PFSK-1 (cell line): ENCODE data around the gene VGLL4.

Source experiments
- FOXP2 ChIP-seq: optimal IDR thresholded peaks from 2 replicates; pipeline ENCODE3; 2011; ENCODE audit warnings: borderline replicate concordance, control low read depth, inconsistent platforms; ENCODE audit not compliant: insufficient read depth; ENCODE audit errors: extremely low read length, extremely low read depth
- POLR2AphosphoS5 ChIP-seq: IDR thresholded peaks from 2 replicates; pipeline ENCODE4 v1.6.1; 2012; ENCODE audit warnings: low read depth, mild to moderate bottlenecking, control low read depth, low read length, moderate library complexity
- REST ChIP-seq, 2 experiments: IDR thresholded peaks; 2 replicates each; pipeline versions ENCODE4 v1.6.1 to v1.8.0; 2011 to 2012; ENCODE audit warnings: low read depth in 2 of 2, low read length in 2 of 2, control low read depth in 1 of 2, inconsistent platforms in 1 of 2, mild to moderate bottlenecking in 1 of 2, moderate library complexity in 1 of 2; ENCODE audit not compliant: insufficient read depth in 1 of 2
- SIN3A ChIP-seq: IDR thresholded peaks from 2 replicates; pipeline ENCODE4 v1.6.1; 2012; ENCODE audit warnings: mild to moderate bottlenecking, low read length, moderate library complexity, borderline replicate concordance; ENCODE audit not compliant: insufficient read depth
- TAF1 ChIP-seq: IDR thresholded peaks from 2 replicates; pipeline ENCODE4 v1.6.1; 2012; ENCODE audit warnings: low read length, control low read depth, borderline replicate concordance; ENCODE audit not compliant: insufficient read depth

The VGLL4 gene

GRCh38 chr3:11566478-11566877 is 77.2 kb downstream of the VGLL4 start:
- TF ChIP-seq SIN3A (no peak), FOXP2 (no peak), POLR2AphosphoS5 (no peak), REST (IDR thresholded peaks at IDR 0.05; ENCODE audit: insufficient read depth in 1 of 2, low read depth in 2 of 2, low read length in 2 of 2) (no peak), TAF1 (no peak)

GRCh38 chr3:11565932-11566331 is 77.8 kb downstream of the VGLL4 start:
- TF ChIP-seq REST (IDR thresholded peaks at IDR 0.05; ENCODE audit: insufficient read depth in 1 of 2, low read depth in 2 of 2, low read length in 2 of 2) = no peak
- no peak for TF ChIP-seq POLR2AphosphoS5
- TF ChIP-seq SIN3A = no peak
- no peak for TF ChIP-seq TAF1
- TF ChIP-seq FOXP2 = no peak

- TF ChIP-seq REST (IDR thresholded peaks at IDR 0.05; ENCODE audit: insufficient read depth in 1 of 2, low read depth in 2 of 2, low read length in 2 of 2) (no peak), FOXP2 (no peak), TAF1 (no peak), SIN3A (no peak), POLR2AphosphoS5 (no peak)
Measured at GRCh38 chr3:11565492-11565891, 78.2 kb downstream of the VGLL4 start.

- TF ChIP-seq SIN3A (no peak), POLR2AphosphoS5 (no peak), FOXP2 (no peak), TAF1 (no peak)
Measured at GRCh38 chr3:11565072-11565471, 78.6 kb downstream of the VGLL4 start.

GRCh38 chr3:11564577-11565001 is 79.1 kb downstream of the VGLL4 start:
- TF ChIP-seq SIN3A (no peak), FOXP2 (no peak)

GRCh38 chr3:11563865-11564185 is 79.9 kb downstream of the VGLL4 start:
- TF ChIP-seq TAF1 = no peak

GRCh38 chr3:11563159-11563864 is 80.4 kb downstream of the VGLL4 start:
- no peak for TF ChIP-seq TAF1
- no peak for TF ChIP-seq REST (IDR thresholded peaks at IDR 0.05; ENCODE audit: insufficient read depth in 1 of 2, low read depth in 2 of 2, low read length in 2 of 2)
